Esophagus muscularis mucosa (tissue), 4 donors: ENCODE measurements around the gene E4F1.

Source experiments
- CTCF ChIP-seq, 3 experiments: fragments of 200-600 bp in 2 of 3; fragments of 450-650 bp in 1 of 3; sonication (generic) in 2 of 3; IDR thresholded peaks; one replicate each; pipeline ENCODE4 v1.5.1; 2017 to 2019; ENCODE audit warnings: antibody characterized with exemption in 3 of 3, mild to moderate bottlenecking in 2 of 3, moderate library complexity in 1 of 3
- EP300 ChIP-seq: sonication (generic); formaldehyde crosslinking; IDR thresholded peaks from one replicate; pipeline ENCODE4 v1.6.1; 2017; ENCODE audit warnings: antibody characterized with exemption
- POLR2A ChIP-seq: fragments of 450-650 bp; IDR thresholded peaks from one replicate; pipeline ENCODE4 v1.6.1; 2017; ENCODE audit warnings: antibody characterized with exemption, moderate library complexity, mild to moderate bottlenecking, low read depth
- POLR2AphosphoS5 ChIP-seq, 2 donors: sonication (generic); formaldehyde crosslinking; IDR thresholded peaks; one replicate each; pipeline ENCODE4 v1.6.1; 2017; ENCODE audit warnings: antibody characterized with exemption in 2 of 2

GRCh38 chr16:2189252-2189893 lies 34.0 kb upstream of the E4F1 start:
- TF ChIP-seq POLR2A: no peak
- no peak for TF ChIP-seq CTCF (IDR thresholded peaks at IDR 0.05)
- TF ChIP-seq EP300: no peak
- TF ChIP-seq POLR2AphosphoS5 (IDR thresholded peaks at IDR 0.05): no peak
